Activated CD4-positive, alpha-beta memory T cell treated with anti-CD3 and anti-CD28 coated beads for 36 hours (primary cell): Measurements from ENCODE around the gene FAM151A. TPM values are rescaled to one million over a fixed set of nuclear protein-coding genes. Genes with fewer than 3 reads are reported as not detected.

Experiments
- CTCF ChIA-PET: fragments of 350-600 bp; sonication (Branson Sonifier 250); formaldehyde crosslinking; loops from one replicate; lab custom pipeline; 2021; ENCODE audit warnings: antibody characterized with exemption, inconsistent platforms; lab: Charles Lee
- POLR2A ChIA-PET: fragments of 350-600 bp; sonication (Branson Sonifier 250); formaldehyde crosslinking; loops from one replicate; lab custom pipeline; 2021; ENCODE audit warnings: antibody characterized with exemption; lab: Charles Lee
- DNase-seq: peaks from one replicate; pipeline ENCODE4 v3.0.0-alpha.2; 2020
- H3K27ac Mint-ChIP-seq: one replicate; pipeline ENCODE4 v1.8.0; 2021; ENCODE audit warnings: mixed read lengths
- H3K27me3 Mint-ChIP-seq: one replicate; pipeline ENCODE4 v1.8.0; 2021; ENCODE audit warnings: mixed read lengths
- H3K36me3 Mint-ChIP-seq: one replicate; pipeline ENCODE4 v1.8.0; 2021; ENCODE audit warnings: mixed read lengths
- H3K4me1 Mint-ChIP-seq: one replicate; pipeline ENCODE4 v1.8.0; 2021; ENCODE audit warnings: low read depth, mixed read lengths
- H3K4me3 Mint-ChIP-seq: one replicate; pipeline ENCODE4 v1.8.0; 2021; ENCODE audit warnings: mild to moderate bottlenecking, mixed read lengths
- H3K9me3 Mint-ChIP-seq: one replicate; pipeline ENCODE4 v1.8.0; 2021; ENCODE audit warnings: mixed read lengths
- intact Hi-C: fragments of 100-400 bp; cut with micrococcal nuclease; formaldehyde crosslinking; loops from one replicate; pipeline ENCODE4 v1.15.1; 2023
- total RNA-seq, 2 experiments: library from RNA; stranded (reverse); gene quantifications; one replicate each; pipeline ENCODE4 v1.2.3, GENCODE V29; 2021

Gene FAM151A
- total RNA-seq, 2 experiments from 2014 or later = not detected

- ChIA-PET CTCF (no interaction called here), POLR2A (no interaction called here)
- Mint-ChIP-seq H3K4me3 (no peak overlapping the region), H3K9me3 (no peaks in the 10 kb centered on the region), H3K4me1 (no peaks in the 10 kb centered on the region), H3K27me3 (no peaks in the 10 kb centered on the region), H3K27ac (no peak overlapping the region), H3K36me3 (no peaks in the 10 kb centered on the region)
- intact Hi-C loops = no loop called here
- no peak for DNase-seq
Observed at GRCh38 chr1:54596756-54597155, 26.6 kb downstream of the FAM151A start.

- DNase-seq = no peak
- no peaks in the 10 kb centered on the region for H3K9me3 Mint-ChIP-seq
- no peak overlapping the region for H3K4me3 Mint-ChIP-seq
- no peaks in the 10 kb centered on the region for H3K36me3 Mint-ChIP-seq
- ChIA-PET POLR2A (no interaction called here), CTCF (no interaction called here)
- no peaks in the 10 kb centered on the region for H3K4me1 Mint-ChIP-seq
- H3K27ac Mint-ChIP-seq = no peak overlapping the region
- no peaks in the 10 kb centered on the region for H3K27me3 Mint-ChIP-seq
- intact Hi-C loops = no loop called here
Observed at GRCh38 chr1:54595956-54596498, 27.3 kb downstream of the FAM151A start.

- DNase-seq = no peak
- ChIA-PET POLR2A (no interaction called here), CTCF (no interaction called here)
- no peaks in the 10 kb centered on the region for H3K27me3 Mint-ChIP-seq
- no peak overlapping the region for H3K4me3 Mint-ChIP-seq
- no peak overlapping the region for H3K27ac Mint-ChIP-seq
- no peaks in the 10 kb centered on the region for H3K4me1 Mint-ChIP-seq
- H3K36me3 Mint-ChIP-seq = no peaks in the 10 kb centered on the region
- no peaks in the 10 kb centered on the region for H3K9me3 Mint-ChIP-seq
- intact Hi-C loops = no loop called here
Observed at GRCh38 chr1:54594463-54594862, 28.9 kb downstream of the FAM151A start.

- CTCF ChIA-PET = no interaction called here
Observed at GRCh38 chr1:54593571-54594160, 29.7 kb downstream of the FAM151A start.

GRCh38 chr1:54591127-54591756, 32.1 kb downstream of the FAM151A start:
- no peak for DNase-seq
- Mint-ChIP-seq H3K27me3 (no peaks in the 10 kb centered on the region), H3K4me3 (no peak overlapping the region), H3K9me3 (no peaks in the 10 kb centered on the region), H3K4me1 (no peaks in the 10 kb centered on the region), H3K27ac (no peak overlapping the region), H3K36me3 (no peaks in the 10 kb centered on the region)
- ChIA-PET POLR2A (no interaction called here), CTCF (no interaction called here)
- intact Hi-C loops = no loop called here

More at GRCh38 chr1:54593571-54594160, 29.7 kb downstream of the FAM151A start:
- POLR2A ChIA-PET = no interaction called here
- H3K27me3 Mint-ChIP-seq = no peaks in the 10 kb centered on the region
- H3K36me3 Mint-ChIP-seq = no peaks in the 10 kb centered on the region
- intact Hi-C loops = no loop called here
- H3K9me3 Mint-ChIP-seq = no peaks in the 10 kb centered on the region
- no peaks in the 10 kb centered on the region for H3K4me1 Mint-ChIP-seq
- H3K4me3 Mint-ChIP-seq = no peak overlapping the region
- no peak overlapping the region for H3K27ac Mint-ChIP-seq
- no peak for DNase-seq

- no peak for DNase-seq
- Mint-ChIP-seq H3K4me1 (no peaks in the 10 kb centered on the region), H3K27me3 (no peaks in the 10 kb centered on the region), H3K27ac (no peak overlapping the region), H3K4me3 (no peak overlapping the region), H3K9me3 (no peaks in the 10 kb centered on the region), H3K36me3 (no peaks in the 10 kb centered on the region)
- POLR2A ChIA-PET = no interaction called here
- intact Hi-C loops = no loop called here
- CTCF ChIA-PET = no interaction called here
Observed at GRCh38 chr1:54588377-54588776, 34.9 kb downstream of the FAM151A start.

- DNase-seq = no peak
- intact Hi-C loops = no loop called here
- Mint-ChIP-seq H3K4me1 (no peaks in the 10 kb centered on the region), H3K36me3 (no peaks in the 10 kb centered on the region), H3K9me3 (no peaks in the 10 kb centered on the region), H3K27ac (no peak overlapping the region), H3K4me3 (no peak overlapping the region), H3K27me3 (no peaks in the 10 kb centered on the region)
- CTCF ChIA-PET = no interaction called here
- POLR2A ChIA-PET = no interaction called here
Observed at GRCh38 chr1:54585181-54586066, 37.9 kb downstream of the FAM151A start.

GRCh38 chr1:54584575-54584974, 38.8 kb downstream of the FAM151A start:
- no peak overlapping the region for H3K27ac Mint-ChIP-seq
- POLR2A ChIA-PET = no interaction called here
- H3K27me3 Mint-ChIP-seq = no peaks in the 10 kb centered on the region
- no peak overlapping the region for H3K4me3 Mint-ChIP-seq
- intact Hi-C loops = no loop called here
- H3K36me3 Mint-ChIP-seq = no peaks in the 10 kb centered on the region
- H3K9me3 Mint-ChIP-seq = no peaks in the 10 kb centered on the region
- H3K4me1 Mint-ChIP-seq = no peaks in the 10 kb centered on the region
- CTCF ChIA-PET = no interaction called here
- no peak for DNase-seq

GRCh38 chr1:54583871-54584270, 39.5 kb downstream of the FAM151A start:
- Mint-ChIP-seq H3K4me3 (no peak overlapping the region), H3K4me1 (no peaks in the 10 kb centered on the region), H3K27ac (no peak overlapping the region), H3K27me3 (no peaks in the 10 kb centered on the region), H3K36me3 (no peaks in the 10 kb centered on the region), H3K9me3 (no peaks in the 10 kb centered on the region)
- ChIA-PET POLR2A (no interaction called here), CTCF (no interaction called here)
- DNase-seq = no peak
- intact Hi-C loops = no loop called here

GRCh38 chr1:54583307-54583686, 40.0 kb downstream of the FAM151A start:
- Mint-ChIP-seq H3K4me1 (no peaks in the 10 kb centered on the region), H3K9me3 (no peaks in the 10 kb centered on the region), H3K4me3 (no peak overlapping the region), H3K27me3 (no peaks in the 10 kb centered on the region), H3K36me3 (no peaks in the 10 kb centered on the region), H3K27ac (no peak overlapping the region)
- no peak for DNase-seq
- intact Hi-C loops = no loop called here
- ChIA-PET CTCF (no interaction called here), POLR2A (no interaction called here)

- no peaks in the 10 kb centered on the region for H3K9me3 Mint-ChIP-seq
- no peak overlapping the region for H3K27ac Mint-ChIP-seq
- no peak for DNase-seq
- no peak overlapping the region for H3K4me3 Mint-ChIP-seq
- intact Hi-C loops = no loop called here
- no peaks in the 10 kb centered on the region for H3K4me1 Mint-ChIP-seq
- POLR2A ChIA-PET = no interaction called here
- no peaks in the 10 kb centered on the region for H3K27me3 Mint-ChIP-seq
- H3K36me3 Mint-ChIP-seq = no peaks in the 10 kb centered on the region
- CTCF ChIA-PET = no interaction called here
Observed at GRCh38 chr1:54582566-54583306, 40.6 kb downstream of the FAM151A start.

GRCh38 chr1:54581621-54582035, 41.7 kb downstream of the FAM151A start:
- CTCF ChIA-PET = no interaction called here
- no peaks in the 10 kb centered on the region for H3K36me3 Mint-ChIP-seq
- no peak for DNase-seq
- intact Hi-C loops = no loop called here
- H3K4me1 Mint-ChIP-seq = no peaks in the 10 kb centered on the region
- H3K4me3 Mint-ChIP-seq = no peak overlapping the region
- POLR2A ChIA-PET = no interaction called here
- no peaks in the 10 kb centered on the region for H3K9me3 Mint-ChIP-seq
- H3K27ac Mint-ChIP-seq = no peak overlapping the region
- H3K27me3 Mint-ChIP-seq = no peaks in the 10 kb centered on the region
